ENCODE measurements around the gene XRCC2.

XRCC2 gene

DNA sequence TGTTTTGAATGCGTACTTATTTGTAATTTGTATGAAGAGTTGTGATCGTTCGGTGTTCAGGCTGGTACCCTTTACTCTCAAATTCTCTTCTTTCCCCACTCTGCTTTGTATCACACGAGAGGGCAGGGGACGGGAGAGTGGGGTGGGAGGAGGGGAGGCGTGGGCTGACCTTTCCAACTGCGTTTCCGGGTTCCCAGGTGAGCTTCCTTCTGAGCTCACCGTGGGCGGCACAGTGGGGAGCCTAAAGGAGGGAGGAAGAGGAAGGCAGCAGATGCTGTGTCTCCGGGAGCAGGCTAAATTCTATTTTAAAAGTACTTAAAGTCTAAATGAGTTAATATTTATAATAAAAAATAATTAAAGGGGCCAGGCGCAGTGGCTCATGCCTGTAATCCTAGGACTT lies 7.4 kb upstream of the XRCC2 start:
- H3K36me3 ChIP-seq (ENCODE audit: control insufficient read depth, insufficient read depth, low read length, severe bottlenecking), result no peaks in the 10 kb centered on the region
- no peak overlapping the region for H3K4me3 ChIP-seq (ENCODE audit: low read length)
- no peaks in the 10 kb centered on the region for H3K9me3 ChIP-seq (ENCODE audit: control insufficient read depth, low read length)
- H3K27me3 ChIP-seq (replicated peaks; ENCODE audit: control insufficient read depth, insufficient read depth, low read length), result no peaks in the 10 kb centered on the region
- no peak overlapping the region for H3K9ac ChIP-seq (ENCODE audit: low read length)
- DNase-seq (ENCODE audit: low read depth), result no peak
- H3K4me1 ChIP-seq (ENCODE audit: control insufficient read depth, insufficient read depth, low read length), result no peaks in the 10 kb centered on the region

DNA sequence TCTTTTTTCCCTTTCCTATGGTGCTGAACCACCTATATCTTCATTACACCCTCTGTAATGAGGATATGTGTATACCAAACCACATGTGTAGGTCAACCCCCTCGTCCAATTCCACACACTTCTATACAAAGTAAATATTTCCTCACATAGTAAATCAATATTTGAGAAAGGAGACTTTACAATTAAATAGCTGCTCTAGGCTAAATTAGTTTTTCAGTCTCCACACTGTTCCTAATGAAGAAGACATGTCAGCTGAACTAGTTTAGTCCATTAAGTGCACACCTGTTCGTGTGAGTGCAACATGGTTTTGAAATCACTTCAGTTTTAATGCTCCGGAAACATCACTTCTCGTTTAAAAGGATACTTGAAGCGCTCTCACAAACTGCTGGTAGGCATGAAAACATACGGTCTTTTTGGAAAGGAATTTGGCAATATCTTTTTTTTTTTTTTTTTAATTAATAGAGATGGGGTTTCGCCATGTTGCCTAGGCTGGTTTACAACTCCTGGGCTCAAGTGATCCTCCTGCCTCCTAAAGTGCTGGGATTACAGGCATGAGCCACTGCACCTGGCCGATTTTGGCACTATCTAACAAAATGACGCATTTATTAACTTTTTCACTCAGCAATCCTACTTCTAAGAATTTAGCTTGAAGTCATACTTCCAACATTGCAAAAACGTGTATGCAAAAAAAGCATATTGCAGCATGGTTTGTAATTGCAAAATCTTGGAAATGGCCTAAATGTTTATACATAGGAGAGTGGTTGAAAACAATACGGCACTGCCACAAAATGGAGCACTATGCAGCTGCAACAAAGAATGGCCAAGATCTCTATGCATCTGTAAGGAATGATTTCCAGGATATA lies 2.1 kb upstream of the XRCC2 start:
- no peaks in the 10 kb centered on the region for H3K27me3 ChIP-seq (replicated peaks; ENCODE audit: control insufficient read depth, insufficient read depth, low read length)
- no peak overlapping the region for H3K9ac ChIP-seq (ENCODE audit: low read length)
- DNase-seq (ENCODE audit: low read depth), result no peak
- no peaks in the 10 kb centered on the region for H3K9me3 ChIP-seq (ENCODE audit: control insufficient read depth, low read length)
- no peaks in the 10 kb centered on the region for H3K36me3 ChIP-seq (ENCODE audit: control insufficient read depth, insufficient read depth, low read length, severe bottlenecking)
- H3K4me1 ChIP-seq (ENCODE audit: control insufficient read depth, insufficient read depth, low read length), result peaks cover 8% of the 10 kb centered on the region
- H3K4me3 ChIP-seq (ENCODE audit: low read length), result no peak overlapping the region

DNA sequence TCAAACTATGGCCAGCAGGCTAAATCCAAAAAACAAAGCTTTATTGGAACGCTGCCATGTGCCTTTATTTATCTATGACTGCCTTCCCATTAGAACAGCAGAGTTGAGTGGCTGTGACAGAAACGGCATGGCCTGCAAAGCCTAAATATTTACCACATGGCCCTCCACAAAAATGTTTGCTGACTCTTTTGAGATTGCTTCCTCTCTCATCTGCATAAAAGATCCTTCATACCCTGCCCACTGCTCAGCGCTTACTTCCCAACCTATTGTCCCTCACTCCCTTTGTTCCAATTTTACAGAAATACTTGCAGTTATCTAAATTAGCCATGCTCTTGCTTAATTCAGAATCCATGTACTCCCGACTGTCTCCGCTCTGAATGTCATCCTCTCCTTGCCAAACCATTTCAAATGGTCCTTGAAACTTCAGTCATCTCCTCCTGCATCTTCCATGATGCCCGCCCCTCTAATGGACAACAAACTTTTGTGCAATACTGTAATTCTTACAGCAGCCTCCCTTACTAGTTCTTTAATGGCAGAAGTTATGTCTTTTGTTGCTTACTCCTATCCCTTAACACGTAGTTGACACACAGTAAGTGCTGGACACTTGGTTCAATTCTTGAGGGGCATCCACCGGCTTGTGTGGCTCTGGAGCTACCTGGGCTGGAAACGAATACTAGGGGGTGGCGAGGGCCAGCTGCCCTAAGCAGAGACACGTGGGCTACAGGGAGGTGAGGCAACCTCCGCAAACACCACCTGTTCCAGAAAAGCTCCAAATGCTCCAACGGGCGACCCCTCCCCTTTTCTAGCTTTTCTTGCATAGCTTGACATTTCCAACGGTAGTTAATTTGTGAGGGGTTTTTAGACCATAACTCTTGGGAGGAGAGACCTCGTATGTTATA lies 832 bp downstream of the XRCC2 start:
- Histone ChIP-seq H3K9ac (ENCODE audit: low read length) (peak overlapping the region; percentile 96), H3K4me1 (ENCODE audit: control insufficient read depth, insufficient read depth, low read length) (peaks cover 8% of the 10 kb centered on the region), H3K36me3 (ENCODE audit: control insufficient read depth, insufficient read depth, low read length, severe bottlenecking) (no peaks in the 10 kb centered on the region), H3K27me3 (replicated peaks; ENCODE audit: control insufficient read depth, insufficient read depth, low read length) (no peaks in the 10 kb centered on the region), H3K4me3 (ENCODE audit: low read length) (peak overlapping the region; percentile 91), H3K9me3 (ENCODE audit: control insufficient read depth, low read length) (no peaks in the 10 kb centered on the region)
- DNase-seq (ENCODE audit: low read depth), result peak; percentile 14

DNA sequence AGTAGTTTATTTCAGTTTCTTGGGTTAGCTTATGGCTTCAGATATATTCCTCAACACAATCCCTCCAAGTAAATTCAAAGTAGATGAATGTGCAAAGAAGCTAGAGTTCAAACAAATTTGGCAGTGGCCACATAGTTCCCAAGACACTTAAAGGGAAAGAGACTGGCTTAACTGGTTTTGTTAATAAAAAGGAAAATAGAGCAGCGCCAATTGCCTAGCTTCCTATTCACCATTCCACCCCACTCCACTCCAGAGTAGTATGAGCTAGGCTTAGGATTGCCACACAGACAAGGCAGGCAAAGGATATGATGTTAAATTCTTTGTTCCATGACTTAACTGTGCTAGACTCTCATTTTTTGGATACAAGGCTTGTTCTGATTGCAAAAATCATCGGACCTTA lies 2.0 kb downstream of the XRCC2 start:
- DNase-seq (ENCODE audit: low read depth), result no peak
- H3K9ac ChIP-seq (ENCODE audit: low read length), result no peak overlapping the region
- no peaks in the 10 kb centered on the region for H3K36me3 ChIP-seq (ENCODE audit: control insufficient read depth, insufficient read depth, low read length, severe bottlenecking)
- H3K27me3 ChIP-seq (replicated peaks; ENCODE audit: control insufficient read depth, insufficient read depth, low read length), result no peaks in the 10 kb centered on the region
- H3K4me3 ChIP-seq (ENCODE audit: low read length), result no peak overlapping the region
- H3K9me3 ChIP-seq (ENCODE audit: control insufficient read depth, low read length), result no peaks in the 10 kb centered on the region
- peaks cover 8% of the 10 kb centered on the region for H3K4me1 ChIP-seq (ENCODE audit: control insufficient read depth, insufficient read depth, low read length)

DNA sequence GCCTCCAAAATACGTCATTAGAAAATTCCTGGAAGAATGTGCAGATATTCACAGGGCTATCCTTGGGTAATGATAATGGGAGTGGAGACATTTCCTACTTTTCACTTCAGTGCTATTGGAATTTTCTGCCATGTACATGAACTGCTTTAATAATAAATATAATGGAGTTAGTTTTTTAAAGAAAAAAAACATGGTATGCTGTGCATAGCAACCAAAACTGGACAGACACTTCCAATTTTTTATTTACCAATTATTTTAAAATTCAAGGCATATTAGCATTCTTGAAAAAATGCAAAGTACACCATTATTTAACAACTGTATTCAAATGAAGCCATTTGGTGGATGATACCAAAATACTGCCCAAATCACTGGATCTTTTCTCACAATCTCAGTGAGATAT lies 3.3 kb downstream of the XRCC2 start:
- Histone ChIP-seq H3K4me3 (ENCODE audit: low read length) (no peak overlapping the region), H3K36me3 (ENCODE audit: control insufficient read depth, insufficient read depth, low read length, severe bottlenecking) (no peaks in the 10 kb centered on the region), H3K27me3 (replicated peaks; ENCODE audit: control insufficient read depth, insufficient read depth, low read length) (no peaks in the 10 kb centered on the region), H3K9me3 (ENCODE audit: control insufficient read depth, low read length) (no peaks in the 10 kb centered on the region), H3K4me1 (ENCODE audit: control insufficient read depth, insufficient read depth, low read length) (peaks cover 8% of the 10 kb centered on the region), H3K9ac (ENCODE audit: low read length) (no peak overlapping the region)
- no peak for DNase-seq (ENCODE audit: low read depth)

DNA sequence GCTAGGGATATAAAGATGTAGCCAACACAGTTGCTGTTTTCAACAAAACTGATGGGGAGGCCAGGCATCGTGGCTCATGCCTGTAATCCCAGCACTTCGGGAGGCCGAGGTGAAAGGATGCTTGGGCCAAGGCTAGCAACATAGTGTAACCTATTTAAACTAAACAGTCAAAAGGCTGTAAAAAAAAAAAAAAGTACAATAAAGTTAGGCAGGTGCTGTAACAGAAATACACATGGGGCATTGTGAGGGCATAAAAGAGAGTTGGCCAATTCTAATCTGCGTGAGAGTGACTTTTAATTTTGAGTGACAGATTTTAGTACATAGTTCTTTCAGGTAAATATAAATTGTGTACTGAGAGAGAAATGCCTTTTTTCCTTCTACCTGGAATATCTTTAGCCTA lies 6.2 kb downstream of the XRCC2 start:
- no peak overlapping the region for H3K4me3 ChIP-seq (ENCODE audit: low read length)
- no peak overlapping the region for H3K9ac ChIP-seq (ENCODE audit: low read length)
- H3K36me3 ChIP-seq (ENCODE audit: control insufficient read depth, insufficient read depth, low read length, severe bottlenecking), result no peaks in the 10 kb centered on the region

DNA sequence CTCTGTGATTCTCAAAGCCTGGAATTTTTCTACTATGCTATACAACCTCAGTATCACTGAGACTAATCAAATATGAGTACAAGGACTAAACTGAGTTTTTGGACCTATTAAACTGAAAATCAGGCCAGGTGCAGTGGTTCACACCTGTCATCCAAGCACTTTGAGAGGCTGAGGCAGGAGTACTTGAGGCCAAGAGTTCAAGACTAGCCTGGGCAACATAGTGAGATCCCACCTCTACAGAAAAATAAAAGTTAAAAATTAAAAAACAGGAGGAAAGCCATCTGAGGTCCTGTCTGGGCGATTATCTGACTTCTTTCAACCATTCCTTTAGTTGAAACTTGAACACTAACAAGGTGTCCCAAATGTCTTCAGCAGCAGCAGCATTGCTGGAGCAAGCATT lies 7.0 kb downstream of the XRCC2 start:
- DNase-seq (ENCODE audit: low read depth), result no peak
- Histone ChIP-seq H3K9ac (ENCODE audit: low read length) (no peak overlapping the region), H3K27me3 (replicated peaks; ENCODE audit: control insufficient read depth, insufficient read depth, low read length) (no peaks in the 10 kb centered on the region), H3K4me1 (ENCODE audit: control insufficient read depth, insufficient read depth, low read length) (no peaks in the 10 kb centered on the region), H3K4me3 (ENCODE audit: low read length) (no peak overlapping the region), H3K36me3 (ENCODE audit: control insufficient read depth, insufficient read depth, low read length, severe bottlenecking) (no peaks in the 10 kb centered on the region), H3K9me3 (ENCODE audit: control insufficient read depth, low read length) (no peaks in the 10 kb centered on the region)

More for the DNA sequence above, 6.2 kb downstream of the XRCC2 start:
- DNase-seq (ENCODE audit: low read depth), result no peak
- Histone ChIP-seq H3K4me1 (ENCODE audit: control insufficient read depth, insufficient read depth, low read length) (peaks cover under 1% of the 10 kb centered on the region), H3K9me3 (ENCODE audit: control insufficient read depth, low read length) (no peaks in the 10 kb centered on the region), H3K27me3 (replicated peaks; ENCODE audit: control insufficient read depth, insufficient read depth, low read length) (no peaks in the 10 kb centered on the region)

DNA sequence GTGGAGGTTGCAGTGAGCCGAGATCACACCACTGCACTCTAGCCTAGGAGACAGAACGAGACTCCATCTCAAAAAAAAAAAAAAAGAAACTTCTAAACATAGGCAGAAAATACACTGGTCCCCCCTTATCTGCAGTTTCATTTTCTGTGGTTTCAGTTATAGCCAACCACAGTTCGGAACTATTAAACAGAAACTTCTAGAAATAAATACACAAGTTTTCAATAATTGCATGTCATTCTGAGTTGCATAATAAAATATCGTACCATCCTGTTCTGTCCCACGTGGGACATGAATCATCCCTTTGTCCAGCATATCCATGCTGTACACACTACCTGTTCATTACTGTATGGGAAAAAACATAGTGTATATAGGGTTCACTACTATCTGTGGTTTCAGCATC lies 8.0 kb downstream of the XRCC2 start:
- Histone ChIP-seq H3K36me3 (ENCODE audit: control insufficient read depth, insufficient read depth, low read length, severe bottlenecking) (no peaks in the 10 kb centered on the region), H3K9ac (ENCODE audit: low read length) (no peak overlapping the region), H3K9me3 (ENCODE audit: control insufficient read depth, low read length) (no peaks in the 10 kb centered on the region), H3K4me3 (ENCODE audit: low read length) (no peak overlapping the region), H3K27me3 (replicated peaks; ENCODE audit: control insufficient read depth, insufficient read depth, low read length) (no peaks in the 10 kb centered on the region), H3K4me1 (ENCODE audit: control insufficient read depth, insufficient read depth, low read length) (no peaks in the 10 kb centered on the region)
- no peak for DNase-seq (ENCODE audit: low read depth)

DNA sequence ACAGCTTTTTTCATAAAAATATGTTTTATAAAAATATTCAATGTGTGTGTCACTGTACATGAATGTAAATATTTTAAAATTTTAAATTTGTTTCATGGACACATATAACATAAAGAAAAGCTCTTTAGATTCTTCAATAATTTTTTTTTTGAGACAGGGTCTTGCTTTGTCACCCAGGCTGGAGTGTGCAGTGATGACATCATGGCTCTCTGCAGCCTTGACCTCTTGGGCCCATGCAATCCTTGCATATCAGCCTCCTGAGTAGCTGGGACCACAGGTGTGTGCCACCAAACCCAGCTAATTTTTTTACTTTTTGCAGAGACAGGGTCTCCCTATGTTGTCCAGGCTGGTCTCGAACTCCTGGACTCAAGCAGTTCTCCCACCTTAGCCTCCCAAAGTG lies 9.9 kb downstream of the XRCC2 start:
- Histone ChIP-seq H3K4me3 (ENCODE audit: low read length) (no peak overlapping the region), H3K4me1 (ENCODE audit: control insufficient read depth, insufficient read depth, low read length) (no peaks in the 10 kb centered on the region), H3K36me3 (ENCODE audit: control insufficient read depth, insufficient read depth, low read length, severe bottlenecking) (no peaks in the 10 kb centered on the region)

DNA sequence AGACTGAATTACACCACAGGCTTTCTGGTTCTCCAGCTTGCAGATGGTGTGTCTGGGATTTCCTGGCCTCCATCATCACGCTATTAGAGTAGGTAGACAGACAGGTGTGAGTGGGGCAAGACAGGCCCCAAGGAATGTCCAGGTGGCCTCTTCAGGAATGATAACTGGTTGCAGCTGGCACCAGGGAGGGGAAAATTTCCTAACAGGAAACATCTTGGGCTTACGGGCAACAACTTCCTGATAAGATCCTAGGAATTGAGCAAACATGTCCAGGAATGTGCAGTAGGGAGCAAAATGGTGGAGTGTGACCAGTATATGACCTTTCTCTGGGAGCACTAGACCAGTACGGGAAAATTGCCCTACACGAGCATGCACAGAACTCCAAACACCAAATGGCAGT lies 11.3 kb downstream of the XRCC2 start:
- Histone ChIP-seq H3K36me3 (ENCODE audit: control insufficient read depth, insufficient read depth, low read length, severe bottlenecking) (no peaks in the 10 kb centered on the region), H3K4me1 (ENCODE audit: control insufficient read depth, insufficient read depth, low read length) (no peaks in the 10 kb centered on the region), H3K4me3 (ENCODE audit: low read length) (no peak overlapping the region), H3K27me3 (replicated peaks; ENCODE audit: control insufficient read depth, insufficient read depth, low read length) (no peaks in the 10 kb centered on the region), H3K9ac (ENCODE audit: low read length) (no peak overlapping the region), H3K9me3 (ENCODE audit: control insufficient read depth, low read length) (no peaks in the 10 kb centered on the region)
- no peak for DNase-seq (ENCODE audit: low read depth)

More for the DNA sequence above, 9.9 kb downstream of the XRCC2 start:
- Histone ChIP-seq H3K9ac (ENCODE audit: low read length) (no peak overlapping the region), H3K27me3 (replicated peaks; ENCODE audit: control insufficient read depth, insufficient read depth, low read length) (no peaks in the 10 kb centered on the region), H3K9me3 (ENCODE audit: control insufficient read depth, low read length) (no peaks in the 10 kb centered on the region)
- no peak for DNase-seq (ENCODE audit: low read depth)

DNA sequence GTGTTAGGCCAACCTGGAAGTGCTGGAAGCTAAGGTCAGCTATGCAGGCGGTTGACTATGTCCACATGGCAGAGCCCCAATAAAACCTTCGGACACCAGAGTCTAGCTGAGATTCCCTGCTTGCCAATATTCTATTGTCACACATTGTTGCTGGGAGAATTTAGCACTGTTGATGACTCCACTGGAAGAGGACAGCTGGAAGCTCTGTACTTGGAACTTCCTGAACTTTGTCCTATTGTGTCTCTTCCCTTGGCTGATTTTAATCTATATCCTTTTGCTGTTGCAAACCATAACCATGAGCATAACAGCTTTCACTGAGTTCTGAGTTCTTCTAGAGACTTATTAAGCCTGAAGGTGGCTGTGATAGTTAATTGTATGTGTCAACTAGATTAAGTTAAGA lies 12.0 kb downstream of the XRCC2 start:
- Histone ChIP-seq H3K9me3 (ENCODE audit: control insufficient read depth, low read length) (no peaks in the 10 kb centered on the region), H3K36me3 (ENCODE audit: control insufficient read depth, insufficient read depth, low read length, severe bottlenecking) (no peaks in the 10 kb centered on the region), H3K4me1 (ENCODE audit: control insufficient read depth, insufficient read depth, low read length) (no peaks in the 10 kb centered on the region), H3K9ac (ENCODE audit: low read length) (no peak overlapping the region), H3K4me3 (ENCODE audit: low read length) (no peak overlapping the region), H3K27me3 (replicated peaks; ENCODE audit: control insufficient read depth, insufficient read depth, low read length) (no peaks in the 10 kb centered on the region)
- no peak for DNase-seq (ENCODE audit: low read depth)

Data from adipocyte (in vitro differentiated cells).